HG02623 (cell line): ENCODE results near the gene GPX8.
A peak's percentile ranks its signal among the peaks of the same experiment; 100 is the strongest.

Source experiments
- ATAC-seq: cut with Tn5 transposase; IDR thresholded peaks from one replicate; pipeline ENCODE4 v1.9.1; 2021; ENCODE audit warnings: moderate library complexity; ENCODE audit not compliant: unreplicated experiment

Gene GPX8

DNA sequence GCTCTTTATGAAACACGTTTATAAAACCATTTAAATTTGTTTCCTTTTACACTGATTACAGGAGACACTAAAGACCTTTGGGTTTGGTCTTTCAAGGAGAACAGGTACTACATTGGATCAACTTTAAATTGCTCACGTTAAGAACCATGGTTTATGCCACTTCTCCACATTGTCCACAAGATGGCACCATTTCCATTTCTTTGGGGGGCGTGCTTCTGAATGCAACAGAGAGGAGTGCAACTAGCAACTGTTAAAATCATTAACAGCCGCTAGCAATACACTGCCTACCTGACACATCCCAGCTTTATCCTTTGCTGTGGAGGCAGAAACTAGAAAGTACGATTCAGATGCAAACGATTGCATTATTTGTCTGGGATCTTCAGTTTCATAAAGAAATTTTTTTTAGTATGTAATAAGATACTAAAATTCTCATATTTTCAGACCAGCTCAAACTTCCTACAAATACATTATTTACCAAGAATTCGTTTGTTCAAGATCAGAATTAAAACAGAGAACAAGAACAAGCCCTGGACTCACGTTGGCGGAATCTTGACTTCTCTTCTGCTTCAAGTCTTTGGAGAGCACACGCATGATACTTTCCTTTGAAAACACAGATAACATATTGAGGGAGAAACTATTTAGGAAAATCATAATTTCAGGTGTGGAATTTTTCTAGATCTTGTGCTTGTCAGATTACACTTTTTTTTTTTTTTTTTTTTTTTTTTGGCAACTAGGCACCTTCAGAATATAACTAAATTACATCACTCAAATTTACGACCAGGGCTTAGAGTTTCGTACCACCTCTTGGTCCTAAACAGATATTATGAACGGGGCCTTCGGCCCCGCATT lies 12.3 kb downstream of the GPX8 start:
- peak; percentile 59 for ATAC-seq

DNA sequence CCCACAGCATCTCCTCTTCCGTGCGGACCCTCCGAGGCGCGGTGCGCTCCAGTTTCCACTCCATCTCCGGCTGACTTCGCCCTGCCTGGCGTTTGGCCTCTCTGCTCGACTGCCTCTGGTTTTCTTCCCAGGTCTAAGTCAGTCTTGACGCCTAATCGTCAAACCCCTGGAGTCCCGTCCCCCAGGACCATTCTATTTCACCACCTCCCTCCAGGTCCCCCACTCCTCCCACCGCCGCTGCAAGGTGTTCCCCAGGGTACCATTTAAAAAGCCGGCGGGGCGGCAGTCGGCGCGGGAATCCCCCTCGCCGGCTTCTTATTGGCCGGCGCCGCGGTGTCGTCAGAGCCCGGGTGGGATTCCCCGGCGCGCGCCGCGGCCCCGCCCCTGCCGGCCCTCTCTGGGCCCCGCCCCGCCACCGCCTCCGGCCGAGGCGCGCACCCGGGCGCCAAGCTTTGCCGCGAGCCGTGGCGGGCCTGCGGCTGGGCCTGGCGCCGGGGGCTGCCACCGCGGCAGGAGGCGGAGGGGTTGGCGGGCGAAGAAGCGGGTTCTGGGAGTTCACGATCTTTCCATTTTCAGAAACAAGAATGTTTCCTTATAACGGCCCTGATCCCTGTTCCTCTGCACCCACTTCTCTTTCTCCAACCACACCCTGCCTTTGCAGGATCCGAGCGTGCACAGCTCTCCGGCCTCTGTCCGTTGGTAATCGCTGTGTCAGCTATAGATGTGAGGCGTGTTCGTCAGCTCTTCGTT lies 13.1 kb downstream of the GPX8 start, which contains the start of gene CDC20B:
Gene CDC20B (minus strand): TSS at position 241 of the 750 bp plus-strand sequence. CDS start 177 bp downstream, at position 64.
- ATAC-seq = peak; percentile 89

DNA sequence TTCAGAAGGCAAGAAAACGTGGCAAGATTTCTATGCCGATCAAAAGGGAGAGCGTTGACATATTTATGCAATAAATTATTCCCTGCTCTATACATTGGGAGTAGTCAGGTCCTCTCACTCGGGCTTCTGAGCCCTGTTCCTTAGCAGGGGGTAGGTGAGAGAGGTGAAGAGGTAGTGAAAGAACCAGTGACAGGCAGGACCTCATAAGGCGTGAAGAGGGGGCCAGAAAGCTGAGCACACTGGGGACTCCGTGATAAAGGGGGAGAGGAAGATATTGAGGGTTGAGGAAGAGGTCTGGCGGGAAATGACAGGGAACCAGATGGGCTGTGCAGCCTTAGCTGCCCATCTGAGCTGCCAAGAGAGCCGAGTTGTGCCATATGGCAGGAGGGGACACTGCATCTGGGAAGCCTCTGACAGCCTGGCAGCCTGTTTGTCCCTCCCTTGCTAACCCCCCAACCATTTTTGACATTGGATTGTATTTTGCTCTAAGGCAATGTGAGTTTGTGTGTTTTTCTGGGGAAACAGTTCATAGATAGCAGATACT lies 13.8 kb downstream of the GPX8 start:
- peak; percentile 2 for ATAC-seq

DNA sequence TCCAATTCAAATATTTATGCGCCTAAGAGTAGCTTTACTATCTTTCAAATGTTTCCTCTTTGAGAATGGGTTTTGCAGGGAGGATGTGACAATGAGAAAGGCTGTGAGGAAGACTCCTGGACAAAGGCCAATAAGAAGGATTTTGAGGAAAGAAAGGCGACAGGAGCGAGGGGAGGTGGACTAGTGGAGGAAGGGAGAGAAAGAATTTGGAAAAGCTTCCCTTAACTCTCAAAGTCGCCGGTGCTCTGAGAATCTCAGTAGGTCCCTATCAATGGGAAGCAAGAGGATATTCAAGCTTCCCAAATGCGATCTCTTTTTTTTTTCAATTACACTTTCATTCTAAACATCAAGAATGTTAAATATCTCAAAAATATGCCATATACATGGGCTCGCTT lies 15.8 kb downstream of the GPX8 start:
- no peak for ATAC-seq

- ATAC-seq = no peak
Measured at GRCh38 chr5:55176176-55176818, 16.3 kb downstream of the GPX8 start.

- ATAC-seq = no peak
Measured at GRCh38 chr5:55177078-55177477, 17.1 kb downstream of the GPX8 start.

DNA sequence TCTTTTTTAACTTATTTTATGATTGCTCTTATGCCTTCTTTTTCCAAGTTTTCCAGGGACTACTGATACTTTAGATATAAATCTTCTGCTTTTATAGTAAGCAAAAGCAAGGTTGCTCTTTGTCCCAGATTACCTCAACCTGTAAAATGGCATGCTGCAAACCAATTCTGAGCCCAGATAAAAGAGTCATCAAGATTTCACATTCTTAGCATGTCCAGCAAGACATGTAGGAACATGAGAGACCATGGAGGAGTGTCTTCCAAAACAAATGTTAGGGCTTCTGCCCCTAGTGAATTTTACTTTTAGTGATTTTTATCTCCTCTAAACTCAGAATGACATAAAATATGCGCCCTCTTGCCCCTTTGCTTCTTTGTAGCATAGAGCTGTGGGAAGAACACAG lies 20.0 kb downstream of the GPX8 start:
- no peak for ATAC-seq

- ATAC-seq = no peak
Measured at GRCh38 chr5:55187370-55187769, 27.4 kb downstream of the GPX8 start.

- no peak for ATAC-seq
Measured at GRCh38 chr5:55188656-55189540, 28.9 kb downstream of the GPX8 start.

DNA sequence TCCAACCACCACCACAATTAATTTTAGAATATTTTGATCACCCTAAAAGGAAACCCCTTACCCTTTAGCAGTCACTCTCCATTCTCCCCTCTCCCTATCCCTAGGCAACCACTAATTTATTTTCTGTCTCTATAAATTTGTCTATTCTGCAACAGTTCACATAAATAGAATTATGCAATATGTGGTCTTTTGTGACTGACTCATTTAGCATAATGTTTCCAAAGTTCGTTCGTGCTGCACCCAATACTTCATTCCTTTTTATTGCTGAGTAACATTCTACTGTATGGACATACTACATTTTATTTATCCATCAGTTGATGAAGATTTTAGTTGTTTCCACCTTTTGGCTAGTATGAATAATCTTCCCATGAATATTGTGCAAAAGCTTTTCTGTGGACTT lies 31.2 kb downstream of the GPX8 start:
- ATAC-seq = no peak

GRCh38 chr5:55205001-55205400 lies 45.0 kb downstream of the GPX8 start:
- ATAC-seq = no peak

GRCh38 chr5:55211184-55211874 lies 51.4 kb downstream of the GPX8 start:
- ATAC-seq = no peak
